H9 (cell line): ENCODE data around the gene BTBD7. TPM values are rescaled to one million over a fixed set of nuclear protein-coding genes. Genes with fewer than 3 reads are reported as not detected.

Experiments
- DNase-seq: peaks from one replicate; pipeline ENCODE4 v3.0.0-alpha.2; 2017
- H2AFZ ChIP-seq: one replicate; pipeline ENCODE4 v1.6.1; 2013; ENCODE audit warnings: mild to moderate bottlenecking, low read length, control low read depth, moderate library complexity
- H2AK5ac ChIP-seq: 2 replicates; pipeline ENCODE4 v1.6.1; 2013; ENCODE audit warnings: low read length, control low read depth, mixed read lengths; ENCODE audit not compliant: insufficient read length
- H2BK120ac ChIP-seq: one replicate; pipeline ENCODE4 v1.6.1; 2013; ENCODE audit warnings: low read depth, mild to moderate bottlenecking, low read length, control low read depth, inconsistent platforms; ENCODE audit not compliant: poor library complexity, severe bottlenecking
- H2BK12ac ChIP-seq: 2 replicates; pipeline ENCODE4 v1.6.1; 2013; ENCODE audit warnings: low read length, control low read depth, mixed read lengths, low read depth; ENCODE audit not compliant: insufficient read length
- H2BK15ac ChIP-seq: 2 replicates; pipeline ENCODE4 v1.6.1; 2013; ENCODE audit warnings: low read depth, low read length, control low read depth
- H2BK20ac ChIP-seq: one replicate; pipeline ENCODE4 v1.6.1; 2013; ENCODE audit warnings: low read depth, mild to moderate bottlenecking, low read length, control low read depth, inconsistent platforms; ENCODE audit not compliant: poor library complexity, severe bottlenecking
- H2BK5ac ChIP-seq: 2 replicates; pipeline ENCODE4 v1.6.1; 2013; ENCODE audit warnings: low read length, control low read depth, mixed read lengths; ENCODE audit not compliant: insufficient read length
- H3K14ac ChIP-seq: 2 replicates; pipeline ENCODE4 v1.6.1; 2013; ENCODE audit warnings: low read length, control low read depth; ENCODE audit not compliant: insufficient read depth
- H3K18ac ChIP-seq: 2 replicates; pipeline ENCODE4 v1.6.1; 2013; ENCODE audit warnings: low read depth, mild to moderate bottlenecking, mixed read lengths, low read length, control low read depth; ENCODE audit not compliant: insufficient read length
- H3K23ac ChIP-seq: 2 replicates; pipeline ENCODE4 v1.6.1; 2013; ENCODE audit warnings: low read length, control low read depth, mixed read lengths, low read depth; ENCODE audit not compliant: insufficient read length
- H3K23me2 ChIP-seq: 2 replicates; pipeline ENCODE4 v1.6.1; 2013; ENCODE audit warnings: low read depth, mild to moderate bottlenecking, mixed read lengths, low read length, control low read depth; ENCODE audit not compliant: insufficient read length, poor library complexity, severe bottlenecking
- H3K27ac ChIP-seq: 2 replicates; pipeline ENCODE4 v1.5.1; 2013; ENCODE audit warnings: low read length, control low read depth, mixed read lengths, low read depth; ENCODE audit not compliant: insufficient read length
- H3K27me3 ChIP-seq: 2 replicates; pipeline ENCODE4 v1.6.1; 2013; ENCODE audit warnings: low read length, control low read depth, inconsistent platforms; ENCODE audit not compliant: insufficient read depth
- H3K4ac ChIP-seq: 2 replicates; pipeline ENCODE4 v1.6.1; 2013; ENCODE audit warnings: low read depth, mild to moderate bottlenecking, control low read depth, inconsistent platforms, low read length, moderate library complexity
- H3K4me1 ChIP-seq: 2 replicates; pipeline ENCODE4 v1.6.1; 2013; ENCODE audit warnings: low read length, control low read depth, inconsistent platforms; ENCODE audit not compliant: insufficient read depth
- H3K4me2 ChIP-seq: 2 replicates; pipeline ENCODE4 v1.6.1; 2013; ENCODE audit warnings: low read length, control low read depth, mixed read lengths; ENCODE audit not compliant: insufficient read length, insufficient read depth
- H3K56ac ChIP-seq: 2 replicates; pipeline ENCODE4 v1.6.1; 2013; ENCODE audit warnings: low read depth, mild to moderate bottlenecking, mixed read lengths, low read length, control low read depth; ENCODE audit not compliant: insufficient read length
- H3K79me1 ChIP-seq: 2 replicates; pipeline ENCODE4 v1.6.1; 2013; ENCODE audit warnings: low read depth, mild to moderate bottlenecking, moderate library complexity, low read length, control low read depth, inconsistent platforms; ENCODE audit not compliant: insufficient read depth, poor library complexity, severe bottlenecking
- H3K79me2 ChIP-seq: 2 replicates; pipeline ENCODE4 v1.6.1; 2013; ENCODE audit warnings: low read length, control low read depth, inconsistent platforms; ENCODE audit not compliant: insufficient read depth
- H3K9ac ChIP-seq: 2 replicates; pipeline ENCODE4 v1.6.1; 2013; ENCODE audit warnings: low read length, control low read depth, mixed read lengths; ENCODE audit not compliant: insufficient read length; ENCODE audit errors: extremely low read depth
- H3K9me3 ChIP-seq: one replicate; pipeline ENCODE4 v1.6.1; 2013; ENCODE audit warnings: low read depth, low read length, inconsistent platforms; ENCODE audit not compliant: control insufficient read depth
- H3T11ph ChIP-seq: one replicate; pipeline ENCODE4 v1.6.1; 2013; ENCODE audit warnings: mild to moderate bottlenecking, low read length, control low read depth, inconsistent platforms
- H4K20me1 ChIP-seq: one replicate; pipeline ENCODE4 v1.6.1; 2013; ENCODE audit not compliant: control insufficient read depth, insufficient read length, insufficient read depth
- H4K5ac ChIP-seq: 2 replicates; pipeline ENCODE4 v1.6.1; 2013; ENCODE audit warnings: low read depth, mild to moderate bottlenecking, mixed read lengths, low read length, control low read depth; ENCODE audit not compliant: insufficient read length
- H4K8ac ChIP-seq: replicated peaks from 2 replicates; pipeline ENCODE4 v1.6.1; 2013; ENCODE audit warnings: low read length, control low read depth, mixed read lengths, low read depth; ENCODE audit not compliant: insufficient read length
- H4K91ac ChIP-seq: 2 replicates; pipeline ENCODE4 v1.6.1; 2013; ENCODE audit warnings: low read depth, mild to moderate bottlenecking, moderate library complexity, mixed read lengths, low read length, control low read depth; ENCODE audit not compliant: insufficient read length
- H3K27ac Mint-ChIP-seq, 3 experiments: 2 replicates in 2 of 3; 3 replicates in 1 of 3; pipeline ENCODE4 v1.8.0; 2020 to 2021; ENCODE audit warnings: mixed read lengths in 3 of 3, mild to moderate bottlenecking in 1 of 3, moderate library complexity in 1 of 3
- H3K27me3 Mint-ChIP-seq: 2 replicates; pipeline ENCODE4 v1.8.0; 2021; ENCODE audit warnings: low read depth, mild to moderate bottlenecking, moderate library complexity, mixed read lengths
- H3K36me3 Mint-ChIP-seq, 3 experiments: 2 replicates in 2 of 3; 3 replicates in 1 of 3; pipeline ENCODE4 v1.8.0; 2020 to 2021; ENCODE audit warnings: low read depth in 3 of 3, mixed read lengths in 3 of 3; ENCODE audit not compliant: insufficient read depth in 1 of 3
- H3K4me1 Mint-ChIP-seq, 2 experiments: 2 replicates each; pipeline ENCODE4 v1.8.0; 2020; ENCODE audit warnings: mixed read lengths in 2 of 2
- H3K4me3 Mint-ChIP-seq, 2 experiments: 2 replicates in 1 of 2; 3 replicates in 1 of 2; pipeline ENCODE4 v1.8.0; 2020 to 2021; ENCODE audit warnings: mild to moderate bottlenecking in 2 of 2, mixed read lengths in 2 of 2, moderate library complexity in 1 of 2
- H3K9me3 Mint-ChIP-seq, 2 experiments: 2 replicates in 1 of 2; 3 replicates in 1 of 2; pipeline ENCODE4 v1.8.0; 2020; ENCODE audit warnings: mild to moderate bottlenecking in 2 of 2, mixed read lengths in 2 of 2, moderate library complexity in 1 of 2
- WGBS: extraction: QIAGEN DNeasy Blood & Tissue Kit; methylation state at CpG from one replicate; pipeline ENCODE4 v1.1.7; 2013; ENCODE audit warnings: missing lambda C conversion rate, low lambda C conversion rate, mixed read lengths; ENCODE audit not compliant: insufficient read length; ENCODE audit errors: extremely low coverage; 5-methylcytosine and 5-hydroxymethylcytosine counted together
- total RNA-seq: library from RNA; stranded (reverse); gene quantifications from 2 replicates; pipeline ENCODE4 v1.2.1, GENCODE V29; 2021
- TF ChIP-seq, protein P1 (sequence below): fragments of 200-600 bp; sonication (generic); conservative IDR thresholded peaks from 3 replicates; pipeline ENCODE4 v1.8.0; 2021; ENCODE audit warnings: antibody characterized with exemption, mild to moderate bottlenecking

The BTBD7 gene
- total RNA-seq, 1 experiment from 2014 or later: 44.1 TPM

DNA sequence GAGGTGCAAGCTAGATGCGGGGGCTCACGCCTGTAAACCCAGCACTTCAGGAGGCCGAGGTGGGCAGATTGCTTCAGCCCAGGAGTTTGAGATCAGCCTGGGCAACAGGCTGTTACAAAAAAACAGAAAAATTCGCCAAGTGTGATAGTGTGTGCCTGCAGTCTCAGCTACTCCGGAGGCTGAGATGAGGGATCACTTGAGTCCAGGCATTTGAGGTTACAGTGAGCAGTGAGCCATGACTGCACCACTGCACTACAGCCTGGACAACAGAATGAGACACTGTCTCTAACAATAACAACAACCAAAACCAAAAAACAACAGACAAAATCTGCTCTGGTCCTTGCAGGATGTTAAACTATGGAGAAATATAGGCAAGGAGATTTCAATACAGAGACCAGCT, 13.9 kb downstream of the BTBD7 start:
- H3K4me1 ChIP-seq: peaks cover 2% of the 10 kb centered on the region; the same call in 1 of the 2 replicates
- 0 out of 2 replicates have a peak overlapping the region, but pooled peaks have one; percentile 4 for H3K14ac ChIP-seq
- no peaks in the 10 kb centered on the region for H3K27me3 ChIP-seq
- no peaks in the 10 kb centered on the region for H3K27me3 Mint-ChIP-seq
- no peak overlapping the region for H3K4me3 Mint-ChIP-seq
- no CpG with 5 or more reads among the region's 5 CpGs for WGBS
- H3K56ac ChIP-seq: no peak overlapping the region
- H3K23ac ChIP-seq: no peak overlapping the region
- H2BK20ac ChIP-seq: no peak overlapping the region
- H3K79me2 ChIP-seq: peaks cover 2% of the 10 kb centered on the region; the same call in 1 of the 2 replicates
- no peak overlapping the region for H2AK5ac ChIP-seq
- H2BK15ac ChIP-seq: no peak overlapping the region
- H3K4me2 ChIP-seq: no peak overlapping the region
- H3K18ac ChIP-seq: no peak overlapping the region
- H3K9me3 Mint-ChIP-seq: no peaks in the 10 kb centered on the region
- H3K4ac ChIP-seq: no peak overlapping the region
- no peak overlapping the region for H2BK5ac ChIP-seq
- H2AFZ ChIP-seq: no peak overlapping the region
- no peak overlapping the region for H3K9ac ChIP-seq
- DNase-seq: no peak
- H4K8ac ChIP-seq: no peak overlapping the region
- H3K23me2 ChIP-seq: peaks cover 2% of the 10 kb centered on the region
- H4K5ac ChIP-seq: no peak overlapping the region
- H4K20me1 ChIP-seq: no peaks in the 10 kb centered on the region
- H3K27ac ChIP-seq: no peak overlapping the region
- H2BK12ac ChIP-seq: no peak overlapping the region
- H3K79me1 ChIP-seq: peaks cover 10% of the 10 kb centered on the region
- no peak overlapping the region for H4K91ac ChIP-seq
- H3K27ac Mint-ChIP-seq: peak overlapping the region; percentile 19 to 65 (median 31); a peak in 4 of 7 replicates
- H2BK120ac ChIP-seq: no peak overlapping the region
- peaks cover 22 to 28% of the 10 kb centered on the region in 2 experiments for H3K4me1 Mint-ChIP-seq
- H3K36me3 Mint-ChIP-seq: peaks cover 0 to 10% (median 8%) of the 10 kb centered on the region in 3 experiments; a peak in 3 of 7 replicates
- H3T11ph ChIP-seq: no peak overlapping the region
- TF ChIP-seq, protein P1, sequence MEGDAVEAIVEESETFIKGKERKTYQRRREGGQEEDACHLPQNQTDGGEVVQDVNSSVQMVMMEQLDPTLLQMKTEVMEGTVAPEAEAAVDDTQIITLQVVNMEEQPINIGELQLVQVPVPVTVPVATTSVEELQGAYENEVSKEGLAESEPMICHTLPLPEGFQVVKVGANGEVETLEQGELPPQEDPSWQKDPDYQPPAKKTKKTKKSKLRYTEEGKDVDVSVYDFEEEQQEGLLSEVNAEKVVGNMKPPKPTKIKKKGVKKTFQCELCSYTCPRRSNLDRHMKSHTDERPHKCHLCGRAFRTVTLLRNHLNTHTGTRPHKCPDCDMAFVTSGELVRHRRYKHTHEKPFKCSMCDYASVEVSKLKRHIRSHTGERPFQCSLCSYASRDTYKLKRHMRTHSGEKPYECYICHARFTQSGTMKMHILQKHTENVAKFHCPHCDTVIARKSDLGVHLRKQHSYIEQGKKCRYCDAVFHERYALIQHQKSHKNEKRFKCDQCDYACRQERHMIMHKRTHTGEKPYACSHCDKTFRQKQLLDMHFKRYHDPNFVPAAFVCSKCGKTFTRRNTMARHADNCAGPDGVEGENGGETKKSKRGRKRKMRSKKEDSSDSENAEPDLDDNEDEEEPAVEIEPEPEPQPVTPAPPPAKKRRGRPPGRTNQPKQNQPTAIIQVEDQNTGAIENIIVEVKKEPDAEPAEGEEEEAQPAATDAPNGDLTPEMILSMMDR: no peak
- H3K9me3 ChIP-seq: no peaks in the 10 kb centered on the region
